Trophoblast cell (in vitro differentiated cells and primary cell): ENCODE measurements around the gene CRACR2B.

Experiments
- DNase-seq, 2 donors: peaks; one replicate each; pipeline ENCODE4 v3.0.0-alpha.2; 2016
- H2AFZ ChIP-seq: 2 replicates; pipeline ENCODE4 v1.6.1; 2013; ENCODE audit warnings: low read length, moderate library complexity, mild to moderate bottlenecking; ENCODE audit not compliant: insufficient read depth, poor library complexity
- H2AK5ac ChIP-seq: 2 replicates; pipeline ENCODE4 v1.6.1; 2013; ENCODE audit warnings: mild to moderate bottlenecking, low read length
- H2BK120ac ChIP-seq: 2 replicates; pipeline ENCODE4 v1.6.1; 2013; ENCODE audit warnings: low read length, mild to moderate bottlenecking, moderate library complexity; ENCODE audit not compliant: insufficient read depth, poor library complexity
- H2BK12ac ChIP-seq: 2 replicates; pipeline ENCODE4 v1.6.1; 2013; ENCODE audit warnings: mild to moderate bottlenecking, low read length, moderate library complexity
- H2BK5ac ChIP-seq: 2 replicates; pipeline ENCODE4 v1.6.1; 2013; ENCODE audit warnings: low read length, low read depth, moderate library complexity, mild to moderate bottlenecking; ENCODE audit not compliant: poor library complexity
- H3K14ac ChIP-seq: 2 replicates; pipeline ENCODE4 v1.6.1; 2013; ENCODE audit warnings: mild to moderate bottlenecking, low read length
- H3K18ac ChIP-seq: 2 replicates; pipeline ENCODE4 v1.6.1; 2013; ENCODE audit warnings: mild to moderate bottlenecking, low read length
- H3K23ac ChIP-seq: 2 replicates; pipeline ENCODE4 v1.6.1; 2013; ENCODE audit warnings: low read length
- H3K27ac ChIP-seq: 2 replicates; pipeline ENCODE4 v1.5.1; 2013; ENCODE audit warnings: low read depth, mild to moderate bottlenecking, inconsistent platforms, low read length, moderate library complexity
- H3K27me3 ChIP-seq: 2 replicates; pipeline ENCODE4 v1.6.1; 2013; ENCODE audit warnings: inconsistent platforms, mild to moderate bottlenecking, low read length, moderate library complexity; ENCODE audit not compliant: insufficient read depth
- H3K36me3 ChIP-seq, 2 experiments: 1 replicate in 1 of 2; 2 replicates in 1 of 2; pipeline ENCODE4 v1.6.1; 2013; ENCODE audit warnings: low read length in 2 of 2, mild to moderate bottlenecking in 2 of 2, moderate library complexity in 1 of 2; ENCODE audit not compliant: insufficient read depth in 2 of 2, control insufficient read depth in 1 of 2
- H3K4ac ChIP-seq: 2 replicates; pipeline ENCODE4 v1.6.1; 2013; ENCODE audit warnings: low read depth, mild to moderate bottlenecking, low read length, moderate library complexity
- H3K4me1 ChIP-seq, 2 experiments: 1 replicate in 1 of 2; 2 replicates in 1 of 2; pipeline ENCODE4 v1.6.1; 2013; ENCODE audit warnings: low read length in 2 of 2, mild to moderate bottlenecking in 2 of 2, moderate library complexity in 1 of 2; ENCODE audit not compliant: insufficient read depth in 2 of 2, control insufficient read depth in 1 of 2
- H3K4me2 ChIP-seq: 2 replicates; pipeline ENCODE4 v1.6.1; 2013; ENCODE audit warnings: inconsistent platforms, mild to moderate bottlenecking, low read length, moderate library complexity
- H3K4me3 ChIP-seq: 2 replicates; pipeline ENCODE4 v1.5.1; 2013; ENCODE audit warnings: mild to moderate bottlenecking, low read depth, low read length, inconsistent platforms
- H3K79me1 ChIP-seq: one replicate; pipeline ENCODE4 v1.6.1; 2013; ENCODE audit warnings: low read length
- H3K79me2 ChIP-seq: 2 replicates; pipeline ENCODE4 v1.6.1; 2013; ENCODE audit warnings: low read length, mild to moderate bottlenecking; ENCODE audit not compliant: control insufficient read depth, insufficient read depth, poor library complexity
- H3K9ac ChIP-seq: 2 replicates; pipeline ENCODE4 v1.6.1; 2013; ENCODE audit warnings: mild to moderate bottlenecking, low read length
- H3K9me3 ChIP-seq: 2 replicates; pipeline ENCODE4 v1.6.1; 2013; ENCODE audit warnings: low read depth, mild to moderate bottlenecking, control low read depth, inconsistent platforms, low read length; ENCODE audit not compliant: insufficient read depth
- H4K12ac ChIP-seq: 2 replicates; pipeline ENCODE4 v1.6.1; 2013; ENCODE audit warnings: low read depth, mild to moderate bottlenecking, low read length, moderate library complexity
- H4K8ac ChIP-seq: 2 replicates; pipeline ENCODE4 v1.6.1; 2013; ENCODE audit warnings: low read depth, mild to moderate bottlenecking, low read length, moderate library complexity
- H4K91ac ChIP-seq: one replicate; pipeline ENCODE4 v1.6.1; 2013; ENCODE audit warnings: low read depth, mild to moderate bottlenecking, low read length, moderate library complexity
- WGBS: extraction: QIAGEN DNeasy Blood & Tissue Kit; methylation state at CpG from one replicate; pipeline ENCODE4 v1.1.7; 2013; ENCODE audit warnings: missing lambda C conversion rate; ENCODE audit not compliant: insufficient read length, insufficient coverage; ENCODE audit errors: extremely low coverage; 5-methylcytosine and 5-hydroxymethylcytosine counted together

Gene CRACR2B

GRCh38 chr11:824942-825341 is 2.8 kb upstream of the CRACR2B start:
- no peak overlapping the region for H2AFZ ChIP-seq
- H3K79me1 ChIP-seq = peaks cover 8% of the 10 kb centered on the region
- H2AK5ac ChIP-seq = no peak overlapping the region
- DNase-seq = no peak
- no peak overlapping the region for H3K4me2 ChIP-seq
- H3K9ac ChIP-seq = no peak overlapping the region
- no peaks in the 10 kb centered on the region for H3K79me2 ChIP-seq
- peaks cover 32 to 34% of the 10 kb centered on the region in 2 experiments for H3K4me1 ChIP-seq
- peaks cover 2% of the 10 kb centered on the region for H3K9me3 ChIP-seq
- no peak overlapping the region for H3K14ac ChIP-seq
- H3K4me3 ChIP-seq = no peak overlapping the region
- H4K8ac ChIP-seq = no peak overlapping the region
- no peak overlapping the region for H3K27ac ChIP-seq
- no peak overlapping the region for H2BK12ac ChIP-seq
- no peak overlapping the region for H2BK5ac ChIP-seq
- H2BK120ac ChIP-seq = no peak overlapping the region
- H3K36me3 ChIP-seq = peaks cover 25% of the 10 kb centered on the region in 2 experiments
- no peak overlapping the region for H3K18ac ChIP-seq
- no peak overlapping the region for H4K12ac ChIP-seq
- no peak overlapping the region for H3K4ac ChIP-seq
- H3K27me3 ChIP-seq = peaks cover 16% of the 10 kb centered on the region
- WGBS = no CpG with 5 or more reads among the region's 11 CpGs
- H3K23ac ChIP-seq = no peak overlapping the region
- H4K91ac ChIP-seq = no peak overlapping the region

GRCh38 chr11:825366-826226 is 2.1 kb upstream of the CRACR2B start:
- H3K18ac ChIP-seq = no peak overlapping the region
- H3K4me3 ChIP-seq = no peak overlapping the region
- whole genome bisulfite sequencing = no CpG with 5 or more reads among the region's 12 CpGs
- H4K91ac ChIP-seq = no peak overlapping the region
- peaks cover 8% of the 10 kb centered on the region for H3K79me1 ChIP-seq
- H3K14ac ChIP-seq = no peak overlapping the region
- H3K4ac ChIP-seq = no peak overlapping the region
- no peak overlapping the region for H3K4me2 ChIP-seq
- no peaks in the 10 kb centered on the region for H3K79me2 ChIP-seq
- H3K9me3 ChIP-seq = peaks cover 2% of the 10 kb centered on the region
- H3K4me1 ChIP-seq = peaks cover 34 to 36% of the 10 kb centered on the region in 2 experiments
- H3K27ac ChIP-seq = no peak overlapping the region
- no peak overlapping the region for H3K23ac ChIP-seq
- H3K27me3 ChIP-seq = peaks cover 21% of the 10 kb centered on the region
- H2AK5ac ChIP-seq = no peak overlapping the region
- H2BK120ac ChIP-seq = no peak overlapping the region
- no peak overlapping the region for H2BK12ac ChIP-seq
- no peak overlapping the region for H2BK5ac ChIP-seq
- no peak for DNase-seq
- H4K8ac ChIP-seq = no peak overlapping the region
- H2AFZ ChIP-seq = no peak overlapping the region
- H3K9ac ChIP-seq = no peak overlapping the region
- no peak overlapping the region for H4K12ac ChIP-seq
- H3K36me3 ChIP-seq = peaks cover 25% of the 10 kb centered on the region in 2 experiments

- no peak overlapping the region for H3K9ac ChIP-seq
- H3K4ac ChIP-seq = no peak overlapping the region
- H3K4me2 ChIP-seq = no peak overlapping the region
- H4K91ac ChIP-seq = no peak overlapping the region
- no peak overlapping the region for H4K8ac ChIP-seq
- peaks cover 31 to 36% of the 10 kb centered on the region in 2 experiments for H3K4me1 ChIP-seq
- no peak overlapping the region for H3K27ac ChIP-seq
- peaks cover 25% of the 10 kb centered on the region in 2 experiments for H3K36me3 ChIP-seq
- no peak overlapping the region for H2BK12ac ChIP-seq
- no peak overlapping the region for H3K4me3 ChIP-seq
- no peak overlapping the region for H3K23ac ChIP-seq
- no peak for DNase-seq
- H2AK5ac ChIP-seq = no peak overlapping the region
- H3K27me3 ChIP-seq = peaks cover 27% of the 10 kb centered on the region
- H3K18ac ChIP-seq = no peak overlapping the region
- peaks cover 2% of the 10 kb centered on the region for H3K9me3 ChIP-seq
- no peak overlapping the region for H2BK120ac ChIP-seq
- no peak overlapping the region for H3K14ac ChIP-seq
- H3K79me2 ChIP-seq = no peaks in the 10 kb centered on the region
- peaks cover 8% of the 10 kb centered on the region for H3K79me1 ChIP-seq
- no CpG with 5 or more reads among the region's 9 CpGs for WGBS
- no peak overlapping the region for H2BK5ac ChIP-seq
- no peak overlapping the region for H4K12ac ChIP-seq
- no peak overlapping the region for H2AFZ ChIP-seq
Measured at GRCh38 chr11:826227-826621, 1.5 kb upstream of the CRACR2B start.

GRCh38 chr11:826836-827145 is 928 bp upstream of the CRACR2B start:
- Histone ChIP-seq H2AFZ (peak overlapping the region; percentile 17), H3K27me3 (peaks cover 32% of the 10 kb centered on the region), H2BK12ac (peak overlapping the region; percentile 20), H3K36me3 (peaks cover 21 to 25% of the 10 kb centered on the region in 2 experiments), H2BK120ac (peak overlapping the region; percentile 18), H4K12ac (no peak overlapping the region), H2BK5ac (no peak overlapping the region), H3K9ac (no peak overlapping the region), H2AK5ac (no peak overlapping the region), H3K27ac (no peak overlapping the region), H4K8ac (peak overlapping the region; percentile 61), H3K9me3 (peaks cover 2% of the 10 kb centered on the region), H3K23ac (no peak overlapping the region), H3K79me1 (peaks cover 8% of the 10 kb centered on the region), H3K4me2 (peak overlapping the region; percentile 64), H3K4me1 (peaks cover 31 to 35% of the 10 kb centered on the region in 2 experiments), H3K4me3 (peak overlapping the region; percentile 53), H3K18ac (no peak overlapping the region), H3K14ac (peak overlapping the region; percentile 22), H3K79me2 (no peaks in the 10 kb centered on the region), H3K4ac (no peak overlapping the region), H4K91ac (peak overlapping the region; percentile 48)
- no CpG with 5 or more reads among the region's 22 CpGs for WGBS
- no peak for DNase-seq
